GM12864 (cell line): ENCODE data around the gene SCARF2.

Source experiments
- DNase-seq: peaks from one replicate; pipeline ENCODE4 v3.0.0-alpha.2; 2011; ENCODE audit warnings: low read depth
- H3K4me3 ChIP-seq: 2 replicates; pipeline ENCODE4 v1.5.1; 2011; ENCODE audit warnings: mild to moderate bottlenecking, low read depth, low read length, control low read depth
- CTCF ChIP-seq: IDR thresholded peaks from 2 replicates; pipeline ENCODE4 v1.5.1; 2011; ENCODE audit warnings: low read depth, mild to moderate bottlenecking, moderate library complexity, low read length, control low read depth, inconsistent platforms; ENCODE audit errors: missing control alignments

Gene SCARF2

GRCh38 chr22:20424568-20424931 lies 13.1 kb downstream of the SCARF2 start:
- TF ChIP-seq CTCF: no peak
- no peak for DNase-seq
- H3K4me3 ChIP-seq: no peak overlapping the region

- TF ChIP-seq CTCF: no peak
- no peak for DNase-seq
- H3K4me3 ChIP-seq: no peak overlapping the region
These were observed 13.6 kb downstream of the SCARF2 start for GRCh38 chr22:20423906-20424551.

GRCh38 chr22:20423008-20423905 lies 14.4 kb downstream of the SCARF2 start:
- no peak for DNase-seq
- no peak for TF ChIP-seq CTCF
- no peak overlapping the region for H3K4me3 ChIP-seq

- DNase-seq: no peak
- H3K4me3 ChIP-seq: no peak overlapping the region
- no peak for TF ChIP-seq CTCF
These were observed 15.2 kb downstream of the SCARF2 start for GRCh38 chr22:20422271-20423007.

GRCh38 chr22:20421507-20421874 lies 16.1 kb downstream of the SCARF2 start:
- TF ChIP-seq CTCF: no peak
- no peak overlapping the region for H3K4me3 ChIP-seq
- no peak for DNase-seq

GRCh38 chr22:20420157-20420842 lies 17.3 kb downstream of the SCARF2 start:
- no peak for DNase-seq
- no peak for TF ChIP-seq CTCF
- no peak overlapping the region for H3K4me3 ChIP-seq
